Stimulated activated CD4-positive, alpha-beta T cell treated with anti-CD3 and anti-CD28 coated beads, Interleukin-2, amount 100 ng/mL, for 24 hours (primary cell): Measurements from ENCODE around the gene IL24.
"Not testable (repeated sequence)": the region's sequence is repeated elsewhere in the genome, so short reads cannot be mapped to it uniquely, and the experiment has no call there.

Experiments used
- DNase-seq, 2 donors: peaks; one replicate each; pipeline ENCODE4 v3.0.0-alpha.2; 2020

Gene IL24

DNA sequence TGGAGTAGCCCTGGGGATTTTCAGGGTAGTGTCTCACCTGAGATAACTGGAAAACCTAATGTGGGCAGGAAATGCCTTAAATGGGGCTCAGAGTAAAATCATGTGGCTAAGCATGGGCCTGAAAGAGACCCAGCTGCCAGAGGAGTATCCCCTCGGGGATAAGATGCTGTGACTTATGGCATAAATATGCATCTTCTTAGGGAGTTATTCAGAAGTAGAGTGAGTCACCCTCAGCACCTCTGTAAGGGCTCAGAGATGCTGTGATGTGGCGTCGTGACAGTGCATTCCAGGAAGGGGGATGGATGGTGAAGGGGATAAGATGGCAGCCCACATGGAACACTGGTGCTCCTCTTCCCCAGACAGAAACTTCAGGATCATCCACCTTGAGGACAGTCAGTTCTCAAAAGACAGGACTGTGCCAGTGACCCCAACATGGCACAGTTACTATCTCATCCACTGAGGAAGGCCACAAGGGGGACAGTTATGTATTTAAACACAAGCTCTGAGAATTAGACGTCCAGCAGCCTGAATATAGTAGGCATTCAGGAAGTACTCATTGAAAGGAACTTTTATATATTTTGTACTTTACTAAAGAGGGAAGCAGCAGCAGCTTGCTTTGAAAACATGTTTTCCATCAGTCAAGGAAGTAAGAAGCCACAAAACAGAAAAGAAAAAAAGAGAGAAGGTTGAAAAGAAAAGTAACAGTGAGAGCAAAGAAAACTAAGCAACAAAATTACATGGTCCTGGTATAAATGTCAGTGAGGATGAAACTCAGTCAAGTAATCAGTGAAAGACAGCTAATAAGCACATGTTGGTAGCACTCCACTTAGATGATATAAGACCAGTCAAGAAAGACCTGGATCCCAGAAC, 8.3 kb downstream of the IL24 start:
- DNase-seq, result peak; percentile 58 to 60

GRCh38 chr1:206907304-206907991, 10.2 kb downstream of the IL24 start:
- no peak for DNase-seq

DNA sequence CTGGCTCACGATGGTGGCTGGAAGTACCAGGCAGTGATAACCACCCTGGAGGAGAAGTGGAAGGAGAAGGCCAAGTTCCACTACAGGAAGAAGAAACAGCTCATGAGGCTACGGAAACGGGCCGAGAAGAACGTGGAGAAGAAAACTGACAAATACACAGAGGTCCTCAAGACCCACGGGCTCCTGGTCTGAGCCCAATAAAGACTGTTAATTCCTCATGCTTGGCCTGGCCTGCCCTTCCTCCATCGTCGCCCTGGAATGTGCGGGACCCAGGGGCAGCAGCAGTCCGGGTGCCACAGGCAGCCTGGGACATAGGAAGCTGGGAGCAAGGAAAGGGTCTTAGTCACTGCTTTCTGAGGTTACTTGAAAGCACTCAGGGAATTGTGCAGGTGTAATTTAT, 10.8 kb downstream of the IL24 start:
- DNase-seq, result no peak

GRCh38 chr1:206909161-206909882, 12.1 kb downstream of the IL24 start:
- peak in 1 of 2 donors; percentile 64 for DNase-seq

GRCh38 chr1:206909883-206910318, 12.7 kb downstream of the IL24 start:
- no peak for DNase-seq

DNA sequence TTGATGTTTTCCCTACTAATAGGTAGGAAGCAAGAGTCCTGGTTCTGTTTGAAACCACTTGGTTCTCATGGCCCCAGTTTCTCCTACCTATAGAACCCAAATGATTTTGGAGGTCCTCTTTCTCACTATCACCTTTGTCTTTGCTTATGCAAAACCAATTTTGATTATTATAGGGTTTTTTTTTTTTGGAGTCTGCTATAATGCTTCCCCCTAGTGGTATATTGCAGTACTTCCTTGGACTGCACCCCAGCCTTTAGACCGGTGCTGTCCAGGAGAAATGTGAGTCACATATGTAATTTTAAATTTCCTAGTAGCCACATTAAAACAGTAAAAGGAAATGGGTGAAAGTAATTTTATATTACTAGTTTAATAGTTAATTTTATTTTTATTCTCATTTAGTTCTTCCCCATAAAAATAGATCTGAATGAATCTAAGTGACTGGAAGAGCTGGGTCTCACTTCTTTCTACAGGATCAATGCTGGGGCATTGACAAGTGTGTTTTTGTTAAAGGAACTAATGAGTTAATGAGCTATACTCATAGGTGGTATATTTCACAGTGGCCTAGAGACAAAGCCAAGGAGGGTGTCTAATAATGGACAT, 13.9 kb downstream of the IL24 start:
- no peak for DNase-seq

- DNase-seq, result peak; percentile 60 to 70
Observed at GRCh38 chr1:206912445-206913095, 15.3 kb downstream of the IL24 start.

GRCh38 chr1:206913766-206914537, 16.7 kb downstream of the IL24 start:
- no peak for DNase-seq

GRCh38 chr1:206915030-206915735, 17.9 kb downstream of the IL24 start:
- no peak for DNase-seq

GRCh38 chr1:206916000-206916709, 18.9 kb downstream of the IL24 start:
- no peak for DNase-seq

DNA sequence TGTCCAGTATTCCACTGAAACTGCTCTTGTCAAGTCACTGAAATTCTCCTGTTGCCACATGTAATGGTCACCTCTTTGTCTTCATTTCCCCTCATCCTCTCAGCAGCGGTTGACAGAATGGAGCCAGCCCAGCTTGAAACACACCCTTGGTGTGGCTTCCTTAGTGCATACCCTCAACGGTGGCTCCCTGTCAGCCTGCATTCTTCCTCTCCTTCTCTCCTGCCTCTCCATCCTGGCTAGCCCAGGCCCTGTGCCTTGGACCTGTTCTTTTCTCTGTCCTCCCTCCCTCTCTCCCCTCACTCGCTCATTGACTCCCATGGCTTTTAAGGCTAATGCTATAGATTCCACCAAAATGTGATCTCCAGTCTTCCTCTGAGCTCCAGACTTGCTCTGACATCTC, 20.8 kb downstream of the IL24 start:
- no peak for DNase-seq

- DNase-seq, result no peak
Observed at GRCh38 chr1:206921772-206922265, 24.6 kb downstream of the IL24 start, which contains the start of gene FCMR. Gene FCMR (minus strand): TSS chr1:206921941. CDS start chr1:206921854, 87 bp downstream.

DNA sequence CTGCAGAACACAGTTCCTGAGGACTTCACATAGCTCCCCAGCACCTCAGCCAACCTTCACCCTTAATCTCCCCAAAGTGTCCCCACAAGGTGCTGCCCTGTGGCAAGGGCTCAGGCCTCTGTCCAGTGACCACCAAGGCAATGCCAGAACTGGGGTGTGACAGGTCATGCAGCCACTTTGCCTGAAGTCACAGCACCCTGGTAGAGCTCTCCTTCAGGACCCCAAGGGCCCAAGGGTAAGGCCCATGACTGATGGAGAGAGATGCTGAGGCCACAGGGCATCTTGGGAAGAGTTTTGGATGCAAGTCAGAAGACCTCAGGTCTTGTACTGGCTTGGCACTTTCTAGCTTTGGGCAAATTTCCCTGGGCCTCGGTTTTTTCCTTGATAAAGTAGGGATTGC, 25.3 kb downstream of the IL24 start:
- DNase-seq, result no peak

DNA sequence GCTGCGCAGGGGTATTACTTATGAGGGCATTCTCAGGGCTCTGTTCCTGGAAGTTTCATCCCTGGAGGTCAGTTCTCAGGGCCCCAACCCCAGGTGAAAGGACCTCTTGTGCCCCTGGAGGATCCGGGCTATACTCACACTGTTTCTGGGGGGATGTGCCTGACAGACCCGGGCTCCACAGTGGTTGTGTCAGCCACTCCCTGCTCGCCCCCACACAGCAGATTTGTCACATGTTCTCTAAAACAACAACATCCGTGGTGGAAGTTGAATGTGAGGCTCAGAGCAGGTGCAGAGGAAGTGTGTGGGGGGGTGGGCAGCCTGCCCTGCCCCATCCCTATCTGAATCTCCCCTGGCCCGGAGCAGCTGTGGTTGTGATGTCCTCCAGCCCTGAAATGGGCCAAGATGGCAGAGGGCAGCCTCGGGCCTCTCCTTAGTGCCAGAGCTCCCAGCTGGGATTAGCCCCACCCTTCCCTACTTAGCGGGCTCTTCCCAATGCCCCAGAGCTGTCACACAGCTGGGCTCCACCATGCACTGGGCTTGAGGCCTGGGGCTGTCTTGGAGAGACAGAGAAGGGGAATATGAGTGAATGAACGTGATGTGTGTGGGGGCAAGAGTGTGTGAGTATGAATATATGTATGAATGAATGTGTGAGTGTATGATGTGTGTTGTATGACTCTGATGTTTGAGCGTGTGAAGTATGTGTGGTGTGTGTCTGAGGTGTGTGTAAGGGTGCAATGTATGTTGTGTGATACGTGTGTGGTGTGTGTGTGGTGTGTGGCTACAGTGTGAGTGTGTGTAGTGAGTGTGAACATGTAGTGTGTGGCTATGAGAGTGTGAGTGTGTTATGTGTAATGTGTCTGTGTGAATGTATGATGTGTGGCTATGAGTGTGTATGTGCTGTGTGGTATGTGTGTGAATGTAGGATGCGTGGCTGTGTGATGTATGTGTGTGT, 26.0 kb downstream of the IL24 start:
- DNase-seq, result peak; percentile 65 to 71

DNA sequence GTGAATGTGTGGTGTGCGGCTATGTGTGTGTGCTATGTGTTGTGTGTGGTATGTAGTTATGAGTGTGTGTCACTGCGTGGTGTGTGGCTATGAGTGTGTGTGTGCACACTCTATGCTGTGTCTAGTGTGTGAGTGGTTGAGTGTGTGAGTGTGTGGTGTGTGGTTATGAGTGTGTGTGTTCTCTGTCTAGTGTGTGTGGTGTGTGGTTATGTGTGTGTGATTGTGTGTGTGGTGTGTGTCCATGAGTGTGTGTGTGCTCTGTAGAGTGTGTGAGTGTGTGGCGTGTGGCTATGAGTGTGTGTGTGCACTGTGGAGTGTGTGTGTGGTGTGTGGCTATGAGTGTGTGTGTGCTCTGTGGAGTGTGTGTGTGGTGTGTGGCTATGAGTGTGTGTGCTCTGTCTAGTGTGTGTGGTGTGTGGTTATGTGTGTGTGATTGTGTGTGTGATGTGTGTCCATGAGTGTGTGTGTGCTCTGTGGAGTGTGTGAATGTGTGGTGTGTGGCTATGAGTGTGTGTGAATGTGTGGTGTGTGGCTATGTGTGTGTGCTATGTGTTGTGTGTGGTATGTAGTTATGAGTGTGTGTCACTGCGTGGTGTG, 26.8 kb downstream of the IL24 start:
- DNase-seq, result not testable (repeated sequence)

DNA sequence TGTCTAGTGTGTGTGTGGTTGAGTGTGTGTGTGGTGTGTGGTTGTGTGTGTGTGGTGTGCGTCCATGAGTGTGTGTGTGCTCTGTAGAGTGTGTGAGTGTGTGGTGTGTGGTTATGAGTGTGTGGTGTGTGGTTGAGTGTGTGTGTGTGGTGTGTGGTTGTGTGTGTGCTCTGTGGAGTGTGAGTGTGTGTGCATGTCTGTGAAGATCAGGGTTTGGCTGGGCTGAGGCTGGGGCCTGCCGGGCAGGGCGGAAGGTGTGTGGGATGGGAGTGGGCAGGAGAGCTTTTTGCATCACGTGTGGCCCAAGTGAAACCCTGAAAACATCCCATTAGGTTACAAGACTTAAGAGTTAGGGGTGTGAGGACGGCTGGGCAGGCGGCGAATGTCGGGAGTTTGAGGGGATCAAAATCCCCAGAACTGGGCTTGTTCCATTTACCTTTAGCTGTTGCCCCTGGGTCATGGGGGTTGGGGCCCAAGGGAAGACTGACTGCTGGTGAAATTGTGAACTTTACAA, 27.4 kb downstream of the IL24 start:
- no peak for DNase-seq

DNA sequence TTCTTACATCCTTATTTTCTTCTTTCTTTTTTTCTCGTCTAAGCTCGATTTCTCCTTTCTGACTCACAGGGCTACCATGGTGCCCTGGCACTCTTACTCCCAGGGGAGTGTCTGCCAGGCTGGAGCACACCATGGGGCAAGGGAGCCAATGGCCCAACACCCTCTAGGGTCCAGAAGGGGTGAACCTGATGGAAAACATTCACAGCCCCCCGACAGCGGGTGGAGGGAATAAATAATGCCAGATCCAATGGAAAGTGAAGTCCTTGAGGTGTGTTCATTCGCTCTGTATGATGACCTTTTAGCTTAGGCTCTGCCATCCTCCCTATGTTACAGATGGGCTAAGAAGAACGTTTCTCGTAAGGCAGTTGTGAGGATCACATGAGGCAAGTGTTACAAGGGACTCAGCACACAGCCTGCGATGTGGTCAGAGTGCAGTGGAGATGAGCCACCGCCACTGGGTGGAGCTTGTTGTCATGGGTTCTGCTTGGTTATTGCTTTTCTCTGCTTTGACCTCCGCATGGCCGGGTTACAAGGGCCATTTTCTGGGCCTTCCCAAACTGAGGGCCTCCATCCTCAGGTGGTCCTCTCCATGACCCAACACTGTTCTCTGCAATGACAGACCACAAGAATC, 28.0 kb downstream of the IL24 start:
- no peak for DNase-seq

DNA sequence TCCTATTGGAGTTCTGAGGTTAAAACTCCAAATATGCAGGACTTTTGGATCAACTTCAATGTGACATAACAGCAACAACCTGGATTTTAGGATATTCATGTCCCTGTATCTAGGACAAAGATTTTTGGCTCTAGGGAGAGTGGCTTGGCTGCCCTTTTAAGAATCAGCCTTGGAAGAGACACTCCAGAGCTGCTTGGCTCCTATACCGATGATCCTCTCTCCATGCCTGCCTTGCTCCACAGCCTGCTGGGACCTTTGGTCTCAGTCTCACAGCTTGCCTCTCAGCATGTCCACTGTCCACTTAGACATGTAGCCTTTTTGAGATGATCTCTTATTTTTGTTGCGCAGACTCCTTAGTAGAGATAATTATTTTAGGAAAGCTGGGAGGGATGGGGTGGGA, 29.0 kb downstream of the IL24 start:
- no peak for DNase-seq
